GM12801 (cell line): ENCODE results near the gene LRRK1.

Experiments
- CTCF ChIP-seq: IDR thresholded peaks from one replicate; pipeline ENCODE4 v1.5.1; 2011; ENCODE audit warnings: control low read depth; ENCODE audit not compliant: insufficient read length; ENCODE audit errors: extremely low read depth

Gene LRRK1

DNA sequence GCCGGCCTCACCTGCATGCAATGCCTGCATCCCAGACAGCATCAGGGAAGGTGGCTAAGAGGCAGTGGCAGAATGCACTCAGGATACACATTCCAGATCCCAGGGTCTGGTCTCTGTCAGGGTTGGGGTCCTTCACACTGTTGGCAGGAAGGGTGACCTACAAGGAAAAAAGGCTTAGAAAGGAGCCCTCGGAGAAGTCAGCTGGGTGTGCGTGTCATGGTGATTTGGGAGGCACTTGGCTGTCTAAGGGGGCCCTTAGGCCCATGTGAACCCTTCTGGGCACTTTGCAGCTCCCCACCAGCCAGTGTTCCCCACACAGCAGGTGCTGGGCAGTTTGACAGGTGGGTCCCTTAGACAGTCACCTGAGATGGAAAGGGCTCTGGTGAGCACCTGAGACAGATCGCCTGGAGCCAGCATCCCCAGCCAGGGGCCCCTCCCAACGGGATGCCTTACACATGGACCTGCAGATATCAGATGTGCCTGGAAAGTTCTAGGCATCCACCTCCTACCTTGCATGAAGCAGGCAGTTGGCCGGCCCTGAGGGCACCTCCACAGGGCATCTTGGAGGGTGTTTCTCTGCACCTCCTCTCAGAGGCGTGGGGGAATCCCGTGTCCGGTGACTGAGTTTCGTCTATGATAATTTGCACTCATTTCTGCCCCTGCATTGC, 131.6 kb downstream of the LRRK1 start:
- no peak for TF ChIP-seq CTCF

GRCh38 chr15:101051291-101052030, 132.3 kb downstream of the LRRK1 start:
- no peak for TF ChIP-seq CTCF

- no peak for TF ChIP-seq CTCF
Measured at GRCh38 chr15:101052031-101052620, 133.0 kb downstream of the LRRK1 start.

DNA sequence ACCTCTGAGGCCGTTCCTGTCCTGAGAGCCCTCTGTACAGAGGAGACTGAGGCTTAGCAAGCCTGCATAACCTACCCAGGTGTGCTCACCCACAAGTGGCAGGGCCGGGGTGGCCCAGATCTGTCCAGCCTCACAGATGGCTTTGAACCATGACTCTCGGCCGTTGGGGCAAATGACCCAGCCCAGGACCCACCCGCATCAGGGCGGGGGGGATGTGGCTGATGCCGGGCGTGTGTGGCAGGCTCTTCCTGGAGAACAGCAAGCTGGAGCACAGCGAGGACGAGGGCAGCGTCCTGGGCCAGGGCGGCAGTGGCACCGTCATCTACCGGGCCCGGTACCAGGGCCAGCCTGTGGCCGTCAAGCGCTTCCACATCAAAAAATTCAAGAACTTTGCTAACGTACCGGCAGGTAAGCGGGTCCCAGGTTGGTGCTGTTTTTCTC, 133.5 kb downstream of the LRRK1 start:
- no peak for TF ChIP-seq CTCF

- TF ChIP-seq CTCF: no peak
Measured at GRCh38 chr15:101053261-101053660, 134.1 kb downstream of the LRRK1 start.

- TF ChIP-seq CTCF: no peak
Measured at GRCh38 chr15:101054116-101054515, 135.0 kb downstream of the LRRK1 start.

- TF ChIP-seq CTCF: no peak
Measured at GRCh38 chr15:101054991-101055390, 135.8 kb downstream of the LRRK1 start.
